IMR-90 (cell line): ENCODE measurements around the gene AZIN2. TPM values are rescaled to one million over a fixed set of nuclear protein-coding genes. Genes with fewer than 3 reads are reported as not detected.

Experiments
- ATAC-seq: fragments of 200-7000 bp; cut with Tn5 transposase; 2 replicates; pipeline ENCODE4 v1.9.1; 2020; ENCODE audit warnings: low read depth, mild to moderate bottlenecking, moderate library complexity
- BruUV-seq: library from RNA; stranded (reverse); fragments of 400-500 nt; replicated peaks from 2 replicates; lab custom pipeline; 2021; lab: Mats Ljungman, UMichigan
- CTCF ChIA-PET: fragments of 300-600 bp; formaldehyde crosslinking; extraction: SDS; loops from one replicate; lab custom pipeline; 2021; ENCODE audit warnings: antibody characterized with exemption; lab: Yijun Ruan, JAX
- POLR2A ChIA-PET: fragments of 300-600 bp; sonication (Branson Sonifier 250); formaldehyde crosslinking; loops from one replicate; lab custom pipeline; 2022; ENCODE audit warnings: antibody characterized with exemption; ENCODE audit not compliant: unreplicated experiment; lab: Charles Lee
- DNase-seq: peaks from one replicate; pipeline ENCODE4 v3.0.0; 2013
- H2AFZ ChIP-seq: replicated peaks from 2 replicates; pipeline ENCODE3; 2013; ENCODE audit warnings: low read length, mild to moderate bottlenecking; ENCODE audit not compliant: poor library complexity
- H2AK5ac ChIP-seq: 2 replicates; pipeline ENCODE4 v1.6.1; 2013; ENCODE audit warnings: low read depth, low read length, inconsistent platforms
- H2AK9ac ChIP-seq: replicated peaks from 2 replicates; pipeline ENCODE3; 2013; ENCODE audit warnings: mild to moderate bottlenecking, low read depth, low read length, moderate library complexity; ENCODE audit not compliant: poor library complexity
- H2BK120ac ChIP-seq: 2 replicates; pipeline ENCODE4 v1.6.1; 2013; ENCODE audit warnings: low read depth, low read length, inconsistent platforms
- H2BK15ac ChIP-seq: 3 replicates; pipeline ENCODE4 v1.6.1; 2013; ENCODE audit warnings: low read depth, low read length, inconsistent platforms
- H2BK20ac ChIP-seq: 2 replicates; pipeline ENCODE4 v1.6.1; 2013; ENCODE audit warnings: low read depth, mild to moderate bottlenecking, inconsistent platforms, low read length, moderate library complexity
- H2BK5ac ChIP-seq: 2 replicates; pipeline ENCODE4 v1.6.1; 2013; ENCODE audit warnings: mild to moderate bottlenecking, low read depth, low read length, inconsistent platforms; ENCODE audit not compliant: poor library complexity, severe bottlenecking
- H3K14ac ChIP-seq: replicated peaks from 2 replicates; pipeline ENCODE4 v1.6.1; 2013; ENCODE audit warnings: low read depth, low read length, inconsistent platforms
- H3K18ac ChIP-seq: 2 replicates; pipeline ENCODE4 v1.6.1; 2013; ENCODE audit warnings: low read depth, low read length, control low read depth
- H3K23ac ChIP-seq: 2 replicates; pipeline ENCODE4 v1.6.1; 2013; ENCODE audit warnings: low read depth, low read length, inconsistent platforms
- H3K27ac ChIP-seq: 2 replicates; pipeline ENCODE4 v1.5.1; 2013; ENCODE audit warnings: mild to moderate bottlenecking, control low read depth, low read length; ENCODE audit not compliant: insufficient read depth
- H3K27me3 ChIP-seq: 2 replicates; pipeline ENCODE4 v1.6.1; 2013; ENCODE audit warnings: low read length; ENCODE audit not compliant: control insufficient read depth, insufficient read depth
- H3K36me3 ChIP-seq: 2 replicates; pipeline ENCODE4 v1.6.1; 2013; ENCODE audit warnings: low read length, mixed read lengths; ENCODE audit not compliant: control insufficient read depth, insufficient read depth
- H3K4ac ChIP-seq: 2 replicates; pipeline ENCODE4 v1.6.1; 2013; ENCODE audit warnings: low read depth, low read length, inconsistent platforms
- H3K4me1 ChIP-seq: 2 replicates; pipeline ENCODE4 v1.6.1; 2013; ENCODE audit warnings: low read length, mixed read lengths; ENCODE audit not compliant: control insufficient read depth, insufficient read depth
- H3K4me2 ChIP-seq: 2 replicates; pipeline ENCODE4 v1.6.1; 2013; ENCODE audit warnings: low read depth, mild to moderate bottlenecking, control low read depth, low read length, moderate library complexity
- H3K4me3 ChIP-seq: 2 replicates; pipeline ENCODE4 v1.5.1; 2013; ENCODE audit warnings: low read depth, mild to moderate bottlenecking, control low read depth, low read length, moderate library complexity; ENCODE audit not compliant: insufficient read depth
- H3K56ac ChIP-seq: 2 replicates; pipeline ENCODE4 v1.6.1; 2013; ENCODE audit warnings: low read length, inconsistent platforms; ENCODE audit not compliant: insufficient read depth; ENCODE audit errors: extremely low read depth
- H3K79me1 ChIP-seq, 2 experiments: 2 replicates each; pipeline ENCODE4 v1.6.1; 2013; ENCODE audit warnings: low read length in 2 of 2, inconsistent platforms in 1 of 2, low read depth in 1 of 2
- H3K9ac ChIP-seq: 2 replicates; pipeline ENCODE4 v1.6.1; 2013; ENCODE audit warnings: low read depth, low read length, control low read depth
- H3K9me1 ChIP-seq: 2 replicates; pipeline ENCODE4 v1.6.1; 2013; ENCODE audit warnings: low read length, inconsistent platforms; ENCODE audit not compliant: insufficient read depth
- H3K9me3 ChIP-seq: 2 replicates; pipeline ENCODE4 v1.6.1; 2013; ENCODE audit warnings: low read length; ENCODE audit not compliant: control insufficient read depth, insufficient read depth
- H4K20me1 ChIP-seq: 2 replicates; pipeline ENCODE4 v1.6.1; 2013; ENCODE audit warnings: low read length, inconsistent platforms; ENCODE audit not compliant: insufficient read depth
- H4K5ac ChIP-seq: 2 replicates; pipeline ENCODE4 v1.6.1; 2013; ENCODE audit warnings: mild to moderate bottlenecking, low read depth, low read length, control low read depth
- H4K8ac ChIP-seq, 2 experiments: 2 replicates each; pipeline ENCODE4 v1.6.1; 2013; ENCODE audit warnings: low read depth in 2 of 2, low read length in 2 of 2, control low read depth in 1 of 2, inconsistent platforms in 1 of 2
- H4K91ac ChIP-seq: 2 replicates; pipeline ENCODE4 v1.6.1; 2013; ENCODE audit warnings: low read depth, low read length, inconsistent platforms; ENCODE audit not compliant: insufficient read depth
- BHLHE40 ChIP-seq: fragments of 150-350 bp; IDR thresholded peaks from 2 replicates; pipeline ENCODE4 v1.6.1; 2016; ENCODE audit warnings: mild to moderate bottlenecking, low read depth, low read length
- CEBPB ChIP-seq: IDR thresholded peaks from 2 replicates; pipeline ENCODE4 v1.6.1; 2012; ENCODE audit warnings: low read depth, low read length, improper control_type of control experiment
- CHD1 ChIP-seq: IDR thresholded peaks from 2 replicates; pipeline ENCODE4 v1.6.1; 2012; ENCODE audit warnings: low read depth, low read length, improper control_type of control experiment
- FOS ChIP-seq: fragments of 150-350 bp; IDR thresholded peaks from 2 replicates; pipeline ENCODE4 v1.6.1; 2016; ENCODE audit warnings: low read depth, low read length
- MAFK ChIP-seq: IDR thresholded peaks from 2 replicates; pipeline ENCODE4 v1.6.1; 2012; ENCODE audit warnings: low read depth, low read length, improper control_type of control experiment
- MAZ ChIP-seq: IDR thresholded peaks from 2 replicates; pipeline ENCODE4 v1.6.1; 2012; ENCODE audit warnings: low read depth, mild to moderate bottlenecking, low read length, improper control_type of control experiment, moderate library complexity, borderline replicate concordance
- POLR2A ChIP-seq: IDR thresholded peaks from 2 replicates; pipeline ENCODE4 v1.6.1; 2012; ENCODE audit warnings: mild to moderate bottlenecking, low read depth, low read length
- RAD21 ChIP-seq: IDR thresholded peaks from 2 replicates; pipeline ENCODE4 v1.6.1; 2012; ENCODE audit warnings: low read length, improper control_type of control experiment
- RCOR1 ChIP-seq: IDR thresholded peaks from 2 replicates; pipeline ENCODE4 v1.6.1; 2012; ENCODE audit warnings: mild to moderate bottlenecking, low read length, improper control_type of control experiment; ENCODE audit not compliant: insufficient replicate concordance
- RFX5 ChIP-seq: IDR thresholded peaks from 2 replicates; pipeline ENCODE4 v1.8.0; 2012; ENCODE audit warnings: low read depth, mild to moderate bottlenecking, low read length, moderate library complexity
- SMC3 ChIP-seq: fragments of 150-350 bp; IDR thresholded peaks from 2 replicates; pipeline ENCODE4 v1.6.1; 2016; ENCODE audit warnings: low read depth, mild to moderate bottlenecking, antibody characterized with exemption, low read length, moderate library complexity
- WGBS, 2 experiments: methylation state at CpG; one replicate each; pipeline versions ENCODE4 v1.1.5 to v1.1.7; 2013; ENCODE audit warnings: missing lambda C conversion rate in 2 of 2; ENCODE audit not compliant: insufficient read length in 1 of 2; ENCODE audit errors: extremely low coverage in 2 of 2; 5-methylcytosine and 5-hydroxymethylcytosine counted together
- dilution Hi-C: fragments of 300-500 bp; cut with HindIII; formaldehyde crosslinking; loops from one replicate; pipeline ENCODE4 v1.14.3; 2018; ENCODE audit warnings: low sequenced_read_pairs; ENCODE audit not compliant: unreplicated experiment
- in situ Hi-C: fragments of 300-500 bp; cut with MboI; formaldehyde crosslinking; loops from 3 replicates; pipeline ENCODE4 v1.14.3; 2019; ENCODE audit warnings: low sequenced_read_pairs, inconsistent platforms, mixed read lengths
- intact Hi-C: fragments of 100-400 bp; cut with micrococcal nuclease; formaldehyde crosslinking; loops from 2 replicates; pipeline ENCODE4 v1.10.0; 2022
- polyA plus RNA-seq, 3 experiments: library from polyadenylated mRNA; depleted of rRNA; stranded (reverse); fragments of >200 nt; gene quantifications; 2 replicates each; pipeline ENCODE4 v1.2.3, GENCODE V29; 2012; ENCODE audit warnings: low replicate concordance in 1 of 3
- total RNA-seq: library from RNA; depleted of rRNA; stranded (reverse); fragments of >200 nt; gene quantifications from 2 replicates; pipeline ENCODE4 v1.2.3, GENCODE V29; 2012
- TF ChIP-seq, protein P1 (sequence below): conservative IDR thresholded peaks from 2 replicates; pipeline ENCODE4 v1.5.1; 2012; ENCODE audit warnings: mild to moderate bottlenecking, low read depth, low read length, improper control_type of control experiment
- TF ChIP-seq, protein P2 (sequence below): fragments of 150-350 bp; IDR thresholded peaks from 2 replicates; pipeline ENCODE4 v1.6.1; 2016; ENCODE audit warnings: low read depth, mild to moderate bottlenecking, low read length, moderate library complexity, borderline replicate concordance
- TF ChIP-seq, protein P3 (sequence below): fragments of 150-350 bp; IDR thresholded peaks from 2 replicates; pipeline ENCODE4 v1.6.1; 2017; ENCODE audit warnings: mild to moderate bottlenecking, antibody characterized with exemption, low read length, low read depth

Gene AZIN2
- total and polyA plus RNA-seq, 2 of the 4 experiments (the other 2 are of a cell fraction), result 4.7 to 8.9 TPM

DNA sequence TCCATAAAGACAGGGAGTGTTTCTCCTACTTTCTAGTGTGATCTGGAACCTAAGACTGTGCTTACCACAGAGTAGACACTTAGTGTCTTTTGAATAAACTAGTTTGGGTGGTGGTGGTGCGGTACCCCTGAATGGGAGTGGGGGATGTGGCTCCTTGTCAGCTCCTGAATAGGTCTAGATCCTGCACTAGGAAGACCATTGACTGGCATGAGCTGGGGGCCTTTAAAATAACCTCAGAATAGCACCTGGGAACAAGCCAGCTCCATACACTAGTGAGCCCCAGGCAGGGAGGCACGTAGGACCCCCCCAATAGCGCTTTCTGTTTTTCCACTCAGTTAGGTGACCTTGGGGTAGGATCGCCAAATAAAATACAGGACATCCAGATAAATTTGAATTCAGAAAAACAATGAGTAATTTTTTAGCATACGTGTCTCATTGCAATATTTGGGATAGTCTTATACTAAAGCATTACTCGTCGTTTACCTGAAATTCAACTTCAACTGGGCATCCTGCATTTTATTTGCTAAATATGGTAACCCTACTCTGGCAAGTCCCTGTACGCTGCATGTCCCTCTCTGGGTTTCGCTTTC, 45.6 kb downstream of the AZIN2 start:
- Histone ChIP-seq H4K20me1 (no peaks in the 10 kb centered on the region), H4K5ac (peak overlapping the region; percentile 98), H3K14ac (peak overlapping the region; percentile 98), H3K4me1 (peaks cover 3% of the 10 kb centered on the region; the same call in 1 of the 2 replicates), H2AK9ac (peak overlapping the region; percentile 59), H2BK5ac (peak overlapping the region; percentile 90), H2AK5ac (peak overlapping the region; percentile 97), H3K9ac (peak overlapping the region; percentile 99), H2BK120ac (peak overlapping the region; percentile 35), H3K18ac (peak overlapping the region; percentile 93), H3K36me3 (no peaks in the 10 kb centered on the region), H3K27ac (peak overlapping the region; percentile 95), H3K23ac (peak overlapping the region; percentile 96), H3K4ac (peak overlapping the region; percentile 98), H2BK15ac (peak overlapping the region; percentile 81), H3K4me3 (peak overlapping the region; percentile 74), H3K56ac (peak overlapping the region; percentile 98), H2AFZ (peak overlapping the region; percentile 87), H3K27me3 (no peaks in the 10 kb centered on the region), H3K9me1 (no peaks in the 10 kb centered on the region), H3K79me1 (peaks cover 19 to 22% of the 10 kb centered on the region in 2 experiments), H3K9me3 (no peaks in the 10 kb centered on the region), H2BK20ac (no peak overlapping the region), H4K8ac (peak overlapping the region; percentile 96 to 98), H3K4me2 (peak overlapping the region; percentile 62), H4K91ac (peak overlapping the region; percentile 95)
- ATAC-seq (no peak), DNase-seq (no peak)
- BruUV-seq, result TSS peak; percentile 68
- in situ Hi-C loops, result no loop called here
- 0% methylated on average over 1 of the region's 9 CpGs; no CpG with 5 or more reads in 1 of the 2 experiments for WGBS, 2 experiments
- ChIA-PET POLR2A (interaction anchor here (0.7 to 1.1 kb wide), 3 partner anchors 9 to 27 kb away, joined by 3 to 6 read pairs (median 5); no protein-coding TSS in a partner anchor), CTCF (interaction anchor here (1.2 to 1.8 kb wide), 8 partner anchors 9 to 169 kb away, joined by 3 to 8 read pairs (median 5); no protein-coding TSS in a partner anchor)
- TF ChIP-seq RFX5, result no peak
- no peak for TF ChIP-seq MAZ
- TF ChIP-seq, protein P1, sequence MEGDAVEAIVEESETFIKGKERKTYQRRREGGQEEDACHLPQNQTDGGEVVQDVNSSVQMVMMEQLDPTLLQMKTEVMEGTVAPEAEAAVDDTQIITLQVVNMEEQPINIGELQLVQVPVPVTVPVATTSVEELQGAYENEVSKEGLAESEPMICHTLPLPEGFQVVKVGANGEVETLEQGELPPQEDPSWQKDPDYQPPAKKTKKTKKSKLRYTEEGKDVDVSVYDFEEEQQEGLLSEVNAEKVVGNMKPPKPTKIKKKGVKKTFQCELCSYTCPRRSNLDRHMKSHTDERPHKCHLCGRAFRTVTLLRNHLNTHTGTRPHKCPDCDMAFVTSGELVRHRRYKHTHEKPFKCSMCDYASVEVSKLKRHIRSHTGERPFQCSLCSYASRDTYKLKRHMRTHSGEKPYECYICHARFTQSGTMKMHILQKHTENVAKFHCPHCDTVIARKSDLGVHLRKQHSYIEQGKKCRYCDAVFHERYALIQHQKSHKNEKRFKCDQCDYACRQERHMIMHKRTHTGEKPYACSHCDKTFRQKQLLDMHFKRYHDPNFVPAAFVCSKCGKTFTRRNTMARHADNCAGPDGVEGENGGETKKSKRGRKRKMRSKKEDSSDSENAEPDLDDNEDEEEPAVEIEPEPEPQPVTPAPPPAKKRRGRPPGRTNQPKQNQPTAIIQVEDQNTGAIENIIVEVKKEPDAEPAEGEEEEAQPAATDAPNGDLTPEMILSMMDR, result no peak
- TF ChIP-seq, protein P2, sequence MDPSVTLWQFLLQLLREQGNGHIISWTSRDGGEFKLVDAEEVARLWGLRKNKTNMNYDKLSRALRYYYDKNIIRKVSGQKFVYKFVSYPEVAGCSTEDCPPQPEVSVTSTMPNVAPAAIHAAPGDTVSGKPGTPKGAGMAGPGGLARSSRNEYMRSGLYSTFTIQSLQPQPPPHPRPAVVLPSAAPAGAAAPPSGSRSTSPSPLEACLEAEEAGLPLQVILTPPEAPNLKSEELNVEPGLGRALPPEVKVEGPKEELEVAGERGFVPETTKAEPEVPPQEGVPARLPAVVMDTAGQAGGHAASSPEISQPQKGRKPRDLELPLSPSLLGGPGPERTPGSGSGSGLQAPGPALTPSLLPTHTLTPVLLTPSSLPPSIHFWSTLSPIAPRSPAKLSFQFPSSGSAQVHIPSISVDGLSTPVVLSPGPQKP, result no peak
- no peak for TF ChIP-seq RAD21
- TF ChIP-seq, protein P3, sequence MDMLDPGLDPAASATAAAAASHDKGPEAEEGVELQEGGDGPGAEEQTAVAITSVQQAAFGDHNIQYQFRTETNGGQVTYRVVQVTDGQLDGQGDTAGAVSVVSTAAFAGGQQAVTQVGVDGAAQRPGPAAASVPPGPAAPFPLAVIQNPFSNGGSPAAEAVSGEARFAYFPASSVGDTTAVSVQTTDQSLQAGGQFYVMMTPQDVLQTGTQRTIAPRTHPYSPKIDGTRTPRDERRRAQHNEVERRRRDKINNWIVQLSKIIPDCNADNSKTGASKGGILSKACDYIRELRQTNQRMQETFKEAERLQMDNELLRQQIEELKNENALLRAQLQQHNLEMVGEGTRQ, result no peak
- TF ChIP-seq FOS, result no peak
- TF ChIP-seq RCOR1, result no peak
- TF ChIP-seq SMC3, result no peak
- no peak for TF ChIP-seq CEBPB
- no peak for TF ChIP-seq MAFK
- TF ChIP-seq CHD1, result no peak
- no peak for TF ChIP-seq POLR2A
- TF ChIP-seq BHLHE40, result no peak
- intact Hi-C loops, result loop anchor here (5.0 kb wide), 1 partner anchor 331 kb away; no protein-coding TSS in a partner anchor
- dilution Hi-C loops, result no loop called here
